Lower leg skin (tissue), 3 donors: ENCODE data around the gene BBS1.

ENCODE experiments used
- POLR2A ChIP-seq, 2 donors: fragments of 450-650 bp; IDR thresholded peaks; one replicate each; pipeline ENCODE4 v1.6.1; 2016 to 2017; ENCODE audit warnings: antibody characterized with exemption in 2 of 2, mild to moderate bottlenecking in 1 of 2, moderate library complexity in 1 of 2
- TF ChIP-seq, protein P1 (sequence below), 3 donors: fragments of 450-650 bp; IDR thresholded peaks; one replicate each; pipeline ENCODE4 v1.5.1; 2016; ENCODE audit warnings: antibody characterized with exemption in 3 of 3, mild to moderate bottlenecking in 3 of 3, moderate library complexity in 2 of 3

DNA sequence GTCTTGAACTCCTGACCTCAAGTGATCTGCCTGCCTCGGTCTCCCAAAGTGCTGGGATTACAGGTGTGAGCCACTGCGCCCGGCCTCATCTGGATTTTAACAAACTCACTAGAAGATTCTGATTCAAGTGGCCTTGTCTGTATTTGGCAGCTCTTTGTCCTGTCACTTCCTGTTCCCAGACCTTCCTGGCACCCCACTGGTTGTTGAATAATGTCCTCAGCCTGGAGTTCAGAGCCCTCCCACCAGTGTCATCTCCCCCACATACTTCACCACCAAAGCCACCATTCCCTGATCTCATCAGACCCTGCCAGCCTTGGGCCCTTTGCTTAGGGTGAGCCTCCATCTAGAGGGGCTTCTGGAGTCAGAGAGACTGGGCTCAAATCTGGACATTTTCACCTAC lies 40.4 kb upstream of the BBS1 start:
- TF ChIP-seq, protein P1, sequence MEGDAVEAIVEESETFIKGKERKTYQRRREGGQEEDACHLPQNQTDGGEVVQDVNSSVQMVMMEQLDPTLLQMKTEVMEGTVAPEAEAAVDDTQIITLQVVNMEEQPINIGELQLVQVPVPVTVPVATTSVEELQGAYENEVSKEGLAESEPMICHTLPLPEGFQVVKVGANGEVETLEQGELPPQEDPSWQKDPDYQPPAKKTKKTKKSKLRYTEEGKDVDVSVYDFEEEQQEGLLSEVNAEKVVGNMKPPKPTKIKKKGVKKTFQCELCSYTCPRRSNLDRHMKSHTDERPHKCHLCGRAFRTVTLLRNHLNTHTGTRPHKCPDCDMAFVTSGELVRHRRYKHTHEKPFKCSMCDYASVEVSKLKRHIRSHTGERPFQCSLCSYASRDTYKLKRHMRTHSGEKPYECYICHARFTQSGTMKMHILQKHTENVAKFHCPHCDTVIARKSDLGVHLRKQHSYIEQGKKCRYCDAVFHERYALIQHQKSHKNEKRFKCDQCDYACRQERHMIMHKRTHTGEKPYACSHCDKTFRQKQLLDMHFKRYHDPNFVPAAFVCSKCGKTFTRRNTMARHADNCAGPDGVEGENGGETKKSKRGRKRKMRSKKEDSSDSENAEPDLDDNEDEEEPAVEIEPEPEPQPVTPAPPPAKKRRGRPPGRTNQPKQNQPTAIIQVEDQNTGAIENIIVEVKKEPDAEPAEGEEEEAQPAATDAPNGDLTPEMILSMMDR (IDR thresholded peaks at IDR 0.05) = no peak
- TF ChIP-seq POLR2A (IDR thresholded peaks at IDR 0.05) = no peak
